GM23248 (cell line): Measurements from ENCODE around the gene MBNL1.

Source experiments
- EZH2 ChIP-seq: fragments of 200-600 bp; sonication (generic); IDR thresholded peaks from 2 replicates; pipeline ENCODE4 v1.6.1; 2018; ENCODE audit warnings: antibody characterized with exemption, mild to moderate bottlenecking; ENCODE audit not compliant: insufficient read depth, poor library complexity, severe bottlenecking
- EZH2phosphoT487 ChIP-seq: fragments of 200-600 bp; sonication (generic); IDR thresholded peaks from 2 replicates; pipeline ENCODE4 v1.6.1; 2018; ENCODE audit warnings: antibody characterized with exemption, moderate library complexity, mild to moderate bottlenecking, low read depth; ENCODE audit not compliant: insufficient read depth

- TF ChIP-seq EZH2phosphoT487 (no peak), EZH2 (no peak)
Measured at GRCh38 chr3:152331018-152331541, 62.4 kb downstream of the MBNL1 start.
